Natural killer cell (primary cell): ENCODE results near the gene BTBD9. TPM values are rescaled to one million over a fixed set of nuclear protein-coding genes. Genes with fewer than 3 reads are reported as not detected.
A peak's percentile ranks its signal among the peaks of the same experiment; 100 is the strongest.

Source experiments
- ATAC-seq, 3 donors: fragments of 150-1000 bp in 2 of 3; fragments of 200-7000 bp in 1 of 3; cut with Tn5 transposase; 1 replicate in 1 of 3; 2 replicates in 2 of 3; pipeline ENCODE4 v1.10.0; 2021; ENCODE audit warnings: mild to moderate bottlenecking in 2 of 3, moderate library complexity in 2 of 3
- DNase-seq, 2 donors: peaks; one replicate each; pipeline versions ENCODE4 v3.0.0 to v3.0.0-alpha.2; 2013 to 2021; ENCODE audit warnings: mixed read lengths in 1 of 2
- H3K27ac ChIP-seq: one replicate; pipeline ENCODE4 v1.5.1; 2013; ENCODE audit warnings: mild to moderate bottlenecking, low read length
- H3K27me3 ChIP-seq: one replicate; pipeline ENCODE4 v1.6.1; 2013; ENCODE audit warnings: low read length; ENCODE audit not compliant: control insufficient read depth, insufficient read depth
- H3K36me3 ChIP-seq: one replicate; pipeline ENCODE4 v1.6.1; 2013; ENCODE audit warnings: low read length; ENCODE audit not compliant: control insufficient read depth, insufficient read depth
- H3K4me1 ChIP-seq: one replicate; pipeline ENCODE4 v1.6.1; 2013; ENCODE audit warnings: low read length; ENCODE audit not compliant: control insufficient read depth, insufficient read depth
- H3K4me3 ChIP-seq: one replicate; pipeline ENCODE4 v1.5.1; 2013; ENCODE audit warnings: low read length
- H3K9me3 ChIP-seq: one replicate; pipeline ENCODE4 v1.6.1; 2013; ENCODE audit warnings: low read length; ENCODE audit not compliant: control insufficient read depth, insufficient read depth
- H3K27ac Mint-ChIP-seq, 2 donors: one replicate each; pipeline ENCODE4 v1.8.0; 2022; ENCODE audit warnings: mild to moderate bottlenecking in 2 of 2, mixed read lengths in 2 of 2, moderate library complexity in 1 of 2
- H3K27me3 Mint-ChIP-seq, 2 donors: one replicate each; pipeline ENCODE4 v1.8.0; 2022; ENCODE audit warnings: low read depth in 2 of 2, mixed read lengths in 2 of 2
- H3K36me3 Mint-ChIP-seq: one replicate; pipeline ENCODE4 v1.8.0; 2022; ENCODE audit warnings: mixed read lengths
- H3K4me1 Mint-ChIP-seq, 2 donors: one replicate each; pipeline ENCODE4 v1.8.0; 2022; ENCODE audit warnings: mixed read lengths in 2 of 2
- H3K4me3 Mint-ChIP-seq: one replicate; pipeline ENCODE4 v1.8.0; 2022; ENCODE audit warnings: mild to moderate bottlenecking, moderate library complexity, mixed read lengths
- H3K9me3 Mint-ChIP-seq, 2 donors: one replicate each; pipeline ENCODE4 v1.8.0; 2022; ENCODE audit warnings: mixed read lengths in 2 of 2
- CTCF ChIP-seq: fragments of 200-600 bp; IDR thresholded peaks from one replicate; pipeline ENCODE4 v1.8.0; 2022; ENCODE audit warnings: antibody characterized with exemption
- WGBS: methylation state at CpG from one replicate; pipeline ENCODE4 v1.1.7; 2013; ENCODE audit warnings: missing lambda C conversion rate; ENCODE audit not compliant: insufficient coverage; 5-methylcytosine and 5-hydroxymethylcytosine counted together
- intact Hi-C: fragments of 100-400 bp; cut with micrococcal nuclease; formaldehyde crosslinking; loops from one replicate; pipeline ENCODE4 v1.14.2; 2022
- total RNA-seq, 4 donors: library from RNA; stranded (reverse); fragments of 120-200 nt in 1 of 4; gene quantifications; one replicate each; pipeline versions ENCODE4 v1.2.3 to v1.2.4, GENCODE V29; 2013 to 2022

Gene BTBD9
- total RNA-seq, 3 donors from 2014 or later (not counting 1 experiment from before 2014, with no cell fraction given), result 51.6 to 70.3 (median 54.3) TPM

- Mint-ChIP-seq H3K36me3 (no peaks in the 10 kb centered on the region), H3K9me3 (no peaks in the 10 kb centered on the region), H3K27me3 (no peaks in the 10 kb centered on the region), H3K4me3 (peak overlapping the region; percentile 29), H3K4me1 (peaks cover 11 to 19% of the 10 kb centered on the region in 2 donors), H3K27ac (peak overlapping the region; percentile 60 to 75)
- Histone ChIP-seq H3K27me3 (no peaks in the 10 kb centered on the region), H3K27ac (peak overlapping the region; percentile 31), H3K36me3 (no peaks in the 10 kb centered on the region), H3K4me3 (no peak overlapping the region), H3K9me3 (no peaks in the 10 kb centered on the region), H3K4me1 (peaks cover 7% of the 10 kb centered on the region)
- intact Hi-C loops, result no loop called here
- no peak for TF ChIP-seq CTCF
- 39% methylated on average over 3 of the region's 3 CpGs for WGBS
- DNase-seq (no peak), ATAC-seq (peak; percentile 69 to 84 (median 78))
These were observed 18.9 kb upstream of the BTBD9 start for GRCh38 chr6:38658418-38659167.

GRCh38 chr6:38656896-38657295, 17.2 kb upstream of the BTBD9 start:
- ATAC-seq (peak in 1 of 3 donors; percentile 36), DNase-seq (no peak)
- Mint-ChIP-seq H3K36me3 (no peaks in the 10 kb centered on the region), H3K4me1 (peaks cover 11 to 19% of the 10 kb centered on the region in 2 donors), H3K9me3 (no peaks in the 10 kb centered on the region), H3K4me3 (no peak overlapping the region), H3K27me3 (no peaks in the 10 kb centered on the region), H3K27ac (no peak overlapping the region)
- WGBS, result 100% methylated on average over 1 of the region's 1 CpG
- Histone ChIP-seq H3K9me3 (no peaks in the 10 kb centered on the region), H3K36me3 (no peaks in the 10 kb centered on the region), H3K27ac (no peak overlapping the region), H3K4me3 (no peak overlapping the region), H3K4me1 (peaks cover 7% of the 10 kb centered on the region), H3K27me3 (no peaks in the 10 kb centered on the region)
- intact Hi-C loops, result no loop called here
- no peak for TF ChIP-seq CTCF

- no peaks in the 10 kb centered on the region for H3K9me3 ChIP-seq
- Mint-ChIP-seq H3K4me3 (no peak overlapping the region), H3K27me3 (no peaks in the 10 kb centered on the region), H3K9me3 (no peaks in the 10 kb centered on the region), H3K27ac (no peak overlapping the region), H3K4me1 (peaks cover 11 to 12% of the 10 kb centered on the region in 2 donors), H3K36me3 (no peaks in the 10 kb centered on the region)
- WGBS, result 90% methylated on average over 2 of the region's 2 CpGs
- H3K27me3 ChIP-seq, result no peaks in the 10 kb centered on the region
- H3K4me3 ChIP-seq, result no peak overlapping the region
- DNase-seq (no peak), ATAC-seq (no peak)
- no peak overlapping the region for H3K27ac ChIP-seq
- intact Hi-C loops, result no loop called here
- no peak for TF ChIP-seq CTCF
- H3K36me3 ChIP-seq, result no peaks in the 10 kb centered on the region
- H3K4me1 ChIP-seq, result peaks cover 7% of the 10 kb centered on the region
These were observed 14.5 kb upstream of the BTBD9 start for GRCh38 chr6:38654263-38654662.
